HCT116 (cell line): ENCODE results near the gene MMP25. TPM values are rescaled to one million over a fixed set of nuclear protein-coding genes. Genes with fewer than 3 reads are reported as not detected.

Source experiments
- ATAC-seq: fragments of 200-7000 bp; cut with Tn5 transposase; 2 replicates; pipeline ENCODE4 v1.9.1; 2020; ENCODE audit warnings: mild to moderate bottlenecking, moderate library complexity
- BruUV-seq: library from RNA; stranded (reverse); fragments of 400-500 nt; replicated peaks from 2 replicates; lab custom pipeline; 2021; lab: Mats Ljungman, UMichigan
- CTCF ChIA-PET: fragments of 300-600 bp; sonication (Branson Sonifier 250); formaldehyde crosslinking; loops from one replicate; lab custom pipeline; 2021; ENCODE audit warnings: antibody characterized with exemption; lab: Charles Lee
- POLR2A ChIA-PET: fragments of 300-600, 350-600 bp; sonication (Branson Sonifier 250); formaldehyde crosslinking; loops from one replicate; lab custom pipeline; 2021; ENCODE audit warnings: antibody characterized with exemption; lab: Charles Lee
- RAD21 ChIA-PET, 2 experiments: fragments of 300-600 bp; sonication (Branson Sonifier 250); formaldehyde crosslinking; loops; one replicate each; lab custom pipeline; 2023; ENCODE audit warnings: low total read pairs in 2 of 2; ENCODE audit not compliant: uncharacterized antibody in 2 of 2, unreplicated experiment in 2 of 2, low non-redundant PET in 1 of 2; lab: Charles Lee
- DNase-seq: peaks from one replicate; pipeline ENCODE4 v3.0.0-alpha.2; 2010; ENCODE audit warnings: low read depth, low spot score
- H2AFZ ChIP-seq: fragments of 200-600 bp; shearing (Covaris generic), sonication (generic); 2 replicates; pipeline ENCODE4 v1.6.1; 2017; ENCODE audit warnings: low read depth, mixed run types, mixed read lengths, antibody characterized with exemption, low read length; ENCODE audit not compliant: poor library complexity, severe bottlenecking
- H3K27ac ChIP-seq: 2 replicates; pipeline ENCODE4 v1.5.1; 2012; ENCODE audit warnings: low read depth, low read length
- H3K27me3 ChIP-seq: fragments of 200-600 bp; sonication (generic); 2 replicates; pipeline ENCODE4 v1.6.1; 2016; ENCODE audit warnings: mixed run types, low read length, mixed read lengths; ENCODE audit not compliant: insufficient read depth
- H3K36me3 ChIP-seq, 2 experiments: fragments of 200-500 bp in 1 of 2; fragments of 200-600 bp in 1 of 2; sonication (Bioruptor generic) in 1 of 2; sonication (generic) in 1 of 2; 2 replicates each; pipeline versions ENCODE4 v1.5.1 to v1.6.1; 2014 to 2016; ENCODE audit warnings: low read length in 2 of 2, inconsistent platforms in 1 of 2, mixed read lengths in 1 of 2, mixed run types in 1 of 2; ENCODE audit not compliant: insufficient read depth in 2 of 2, control insufficient read depth in 1 of 2
- H3K4me1 ChIP-seq, 2 experiments: fragments of 200-600 bp in 1 of 2; sonication (generic) in 1 of 2; 2 replicates each; pipeline versions ENCODE4 v1.5.1 to v1.6.1; 2012 to 2017; ENCODE audit warnings: low read length in 2 of 2, inconsistent platforms in 1 of 2, mild to moderate bottlenecking in 1 of 2, mixed read lengths in 1 of 2, mixed run types in 1 of 2, moderate library complexity in 1 of 2; ENCODE audit not compliant: insufficient read depth in 2 of 2, control insufficient read depth in 1 of 2
- H3K4me2 ChIP-seq: fragments of 200-600 bp; sonication (generic); 2 replicates; pipeline ENCODE4 v1.6.1; 2017; ENCODE audit warnings: mixed run types, low read length, mixed read lengths
- H3K4me3 ChIP-seq, 2 experiments: fragments of 200-600 bp in 1 of 2; sonication (generic) in 1 of 2; replicated peaks in 1 of 2; 2 replicates each; pipeline ENCODE4 v1.5.1; 2011 to 2016; ENCODE audit warnings: low read length in 2 of 2, control low read depth in 1 of 2, low read depth in 1 of 2, mild to moderate bottlenecking in 1 of 2, mixed read lengths in 1 of 2, mixed run types in 1 of 2
- H3K79me2 ChIP-seq: fragments of 200-600 bp; sonication (generic); 2 replicates; pipeline ENCODE4 v1.6.1; 2017; ENCODE audit warnings: mild to moderate bottlenecking, mixed run types, low read length, moderate library complexity, mixed read lengths; ENCODE audit not compliant: insufficient read depth
- H3K9ac ChIP-seq: fragments of 200-600 bp; sonication (generic); 2 replicates; pipeline ENCODE4 v1.6.1; 2016; ENCODE audit warnings: low read length, mixed read lengths
- H3K9me2 ChIP-seq: fragments of 200-600 bp; sonication (generic), shearing (Covaris generic); 2 replicates; pipeline ENCODE4 v1.6.1; 2017; ENCODE audit warnings: mixed run types, mild to moderate bottlenecking, moderate library complexity; ENCODE audit not compliant: insufficient read depth
- H3K9me3 ChIP-seq, 2 experiments: fragments of 200-500 bp in 1 of 2; fragments of 200-600 bp in 1 of 2; sonication (Bioruptor generic) in 1 of 2; sonication (generic) in 1 of 2; 2 replicates each; pipeline ENCODE4 v1.6.1; 2014 to 2017; ENCODE audit warnings: low read length in 2 of 2, mixed read lengths in 2 of 2, inconsistent platforms in 1 of 2, low read depth in 1 of 2, mild to moderate bottlenecking in 1 of 2, mixed run types in 1 of 2, moderate library complexity in 1 of 2; ENCODE audit not compliant: control insufficient read depth in 1 of 2, insufficient read depth in 1 of 2
- H4K20me1 ChIP-seq: fragments of 200-600 bp; sonication (generic), shearing (Covaris generic); 2 replicates; pipeline ENCODE4 v1.6.1; 2017; ENCODE audit warnings: mixed run types, mild to moderate bottlenecking, moderate library complexity; ENCODE audit not compliant: insufficient read depth
- CBX3 ChIP-seq: IDR thresholded peaks from 2 replicates; pipeline ENCODE4 v1.6.1; 2012; ENCODE audit warnings: low read depth
- EGR1 ChIP-seq: IDR thresholded peaks from 2 replicates; pipeline ENCODE4 v1.6.1; 2012; ENCODE audit warnings: low read depth
- ELF1 ChIP-seq: IDR thresholded peaks from 2 replicates; pipeline ENCODE4 v1.6.1; 2012; ENCODE audit warnings: low read depth, borderline replicate concordance
- EZH2 ChIP-seq: fragments of 200-600 bp; sonication (generic); IDR thresholded peaks from 2 replicates; pipeline ENCODE4 v1.6.1; 2017; ENCODE audit warnings: antibody characterized with exemption, mixed run types
- EZH2phosphoT487 ChIP-seq: fragments of 200-600 bp; IDR thresholded peaks from 2 replicates; pipeline ENCODE4 v1.6.1; 2018; ENCODE audit warnings: antibody characterized with exemption, borderline replicate concordance
- FOSL1 ChIP-seq: IDR thresholded peaks from 2 replicates; pipeline ENCODE4 v1.6.1; 2012; ENCODE audit warnings: low read depth
- JUND ChIP-seq: IDR thresholded peaks from 2 replicates; pipeline ENCODE4 v1.6.1; 2012
- POLR2A ChIP-seq: IDR thresholded peaks from 2 replicates; pipeline ENCODE4 v1.7.0; 2011; ENCODE audit warnings: borderline replicate concordance; ENCODE audit not compliant: insufficient read depth, insufficient read length; ENCODE audit errors: extremely low read depth
- POLR2AphosphoS5 ChIP-seq: IDR thresholded peaks from 2 replicates; pipeline ENCODE4 v1.6.1; 2011; ENCODE audit warnings: mild to moderate bottlenecking, low read depth, low read length, moderate library complexity
- RAD21 ChIP-seq: IDR thresholded peaks from 2 replicates; pipeline ENCODE4 v1.6.1; 2012; ENCODE audit warnings: low read depth, mild to moderate bottlenecking
- REST ChIP-seq: IDR thresholded peaks from 2 replicates; pipeline ENCODE4 v1.6.1; 2012; ENCODE audit warnings: low read depth
- SIN3A ChIP-seq: IDR thresholded peaks from 2 replicates; pipeline ENCODE4 v1.6.1; 2012; ENCODE audit warnings: low read depth
- SP1 ChIP-seq: IDR thresholded peaks from 2 replicates; pipeline ENCODE4 v1.6.1; 2012; ENCODE audit warnings: low read depth
- TCF7L2 ChIP-seq: IDR thresholded peaks from 2 replicates; pipeline ENCODE4 v1.7.0; 2011; ENCODE audit warnings: borderline replicate concordance, inconsistent platforms; ENCODE audit not compliant: insufficient read depth, insufficient read length; ENCODE audit errors: extremely low read depth
- YY1 ChIP-seq: IDR thresholded peaks from 2 replicates; pipeline ENCODE4 v1.6.1; 2011; ENCODE audit warnings: low read length, low read depth, moderate library complexity, mild to moderate bottlenecking; ENCODE audit not compliant: insufficient replicate concordance; ENCODE audit errors: extremely low read depth
- ZBTB33 ChIP-seq: IDR thresholded peaks from 2 replicates; pipeline ENCODE4 v1.6.1; 2011; ENCODE audit warnings: mild to moderate bottlenecking, low read length, moderate library complexity; ENCODE audit not compliant: insufficient replicate concordance; ENCODE audit errors: extremely low read depth
- ZFX ChIP-seq: fragments of 450-650 bp; IDR thresholded peaks from 2 replicates; pipeline ENCODE4 v1.6.1; 2017
- intact Hi-C: fragments of 100-400 bp; cut with micrococcal nuclease; formaldehyde crosslinking; loops from 2 replicates; pipeline ENCODE4 v1.10.0; 2022
- total RNA-seq: library from RNA; stranded (reverse); gene quantifications from one replicate; pipeline ENCODE4 v1.2.1, GENCODE V29; 2021; ENCODE audit not compliant: unreplicated experiment
- TF ChIP-seq, protein P1 (sequence below): IDR thresholded peaks from 2 replicates; pipeline ENCODE4 v1.6.1; 2012

MMP25 gene
- total RNA-seq, 1 experiment from 2014 or later: 2.5 TPM

DNA sequence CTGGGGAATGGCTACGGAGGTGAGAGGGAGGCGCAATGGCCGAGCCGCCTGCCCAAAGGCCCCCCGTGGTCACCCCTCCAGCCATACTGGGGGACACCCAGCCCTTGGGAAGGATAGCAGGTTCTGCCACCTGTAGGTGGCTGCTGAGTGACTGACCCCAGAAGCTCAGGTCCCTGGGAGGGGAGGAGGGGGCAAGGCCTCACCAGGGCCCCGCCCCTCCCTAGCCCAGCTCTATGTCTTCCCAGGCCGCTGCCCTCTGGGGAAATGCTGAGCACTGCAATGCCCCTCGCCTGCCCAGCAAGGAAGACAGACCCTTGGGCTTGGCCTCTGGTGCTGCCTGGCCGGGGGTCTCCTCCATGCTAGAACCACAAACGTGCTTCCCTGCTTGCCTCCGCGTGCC is 45.0 kb upstream of the MMP25 start:
- H3K79me2 ChIP-seq: no peaks in the 10 kb centered on the region
- H3K9ac ChIP-seq: no peak overlapping the region
- POLR2A ChIA-PET: interaction anchor here (11.4 kb wide), 1 partner anchor 20 kb away, joined by 188 read pairs; the partner anchor contains the start of genes CLDN6, HCFC1R1, THOC6 and TNFRSF12A
- DNase-seq (no peak), ATAC-seq (no peak)
- H3K36me3 ChIP-seq: no peaks in the 10 kb centered on the region
- H3K4me3 ChIP-seq: no peak overlapping the region
- no peak overlapping the region for H2AFZ ChIP-seq
- H3K27me3 ChIP-seq: no peaks in the 10 kb centered on the region
- TF ChIP-seq EGR1: no peak
- no peak for TF ChIP-seq FOSL1
- TF ChIP-seq POLR2A: no peak
- TF ChIP-seq, protein P1, sequence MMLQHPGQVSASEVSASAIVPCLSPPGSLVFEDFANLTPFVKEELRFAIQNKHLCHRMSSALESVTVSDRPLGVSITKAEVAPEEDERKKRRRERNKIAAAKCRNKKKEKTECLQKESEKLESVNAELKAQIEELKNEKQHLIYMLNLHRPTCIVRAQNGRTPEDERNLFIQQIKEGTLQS: no peak
- no peak for TF ChIP-seq SIN3A
- TF ChIP-seq CBX3: no peak
- TF ChIP-seq YY1: no peak
- no peak for TF ChIP-seq ZFX
- TF ChIP-seq ZBTB33: no peak
- no peak for TF ChIP-seq SP1
- no peak for TF ChIP-seq TCF7L2
- no peak for TF ChIP-seq ELF1
- no peak for TF ChIP-seq EZH2phosphoT487
- no peak for TF ChIP-seq RAD21
- TF ChIP-seq EZH2: no peak
- TF ChIP-seq REST: no peak
- TF ChIP-seq POLR2AphosphoS5: no peak
- TF ChIP-seq JUND: no peak
- RAD21 ChIA-PET: no interaction called here
- no peaks in the 10 kb centered on the region for H4K20me1 ChIP-seq
- no peak overlapping the region for H3K27ac ChIP-seq
- H3K9me2 ChIP-seq: no peaks in the 10 kb centered on the region
- intact Hi-C loops: no loop called here
- no peaks in the 10 kb centered on the region for H3K9me3 ChIP-seq
- CTCF ChIA-PET: interaction anchor here (1.3 kb wide), 1 partner anchor 26 kb away, joined by 6 read pairs; no protein-coding TSS in a partner anchor
- no peak overlapping the region for H3K4me2 ChIP-seq
- H3K4me1 ChIP-seq: peaks cover 8 to 22% of the 10 kb centered on the region in 2 experiments; a peak in 3 of 4 replicates
- BruUV-seq: no TSS peak
